Measurements from ENCODE around the gene PLB1.

DNA sequence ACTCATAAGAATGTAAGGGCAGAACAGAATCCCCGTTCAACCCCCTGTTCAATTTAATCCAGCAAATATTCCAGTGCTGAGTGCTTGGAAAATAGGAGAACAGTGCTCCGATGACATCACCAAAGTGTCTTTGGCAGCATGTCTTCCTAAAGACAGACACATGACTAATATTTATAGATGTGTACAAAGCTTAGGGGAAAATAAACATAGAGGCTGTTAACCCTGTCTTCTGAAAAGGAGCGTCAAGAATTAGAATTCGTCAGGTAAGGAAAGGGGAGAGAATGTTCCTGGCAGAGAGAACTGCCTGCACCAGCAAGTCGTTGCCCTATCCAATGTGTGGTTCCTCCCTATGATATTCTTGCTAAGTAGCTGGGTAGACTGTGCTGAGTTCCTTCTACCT is 72.7 kb downstream of the PLB1 start:
- TF ChIP-seq FOXM1 (IDR thresholded peaks at IDR 0.05; ENCODE audit: borderline replicate concordance, low read depth) (no peak), TEAD4 (IDR thresholded peaks at IDR 0.05) (no peak), RAD21 (IDR thresholded peaks at IDR 0.05; ENCODE audit: low read depth) (no peak), REST (IDR thresholded peaks at IDR 0.05; ENCODE audit: low read depth) (no peak), CEBPB (IDR thresholded peaks at IDR 0.05) (no peak), ZBTB7A (IDR thresholded peaks at IDR 0.05; ENCODE audit: low read depth) (no peak), MAX (IDR thresholded peaks at IDR 0.05) (no peak), TCF12 (IDR thresholded peaks at IDR 0.05; ENCODE audit: low read depth) (no peak), USF1 (IDR thresholded peaks at IDR 0.05) (no peak), NFIC (IDR thresholded peaks at IDR 0.05) (no peak), EP300 (IDR thresholded peaks at IDR 0.05; ENCODE audit: borderline replicate concordance) (no peak), YY1 (IDR thresholded peaks at IDR 0.05; ENCODE audit: low read depth) (no peak)
